ENCODE measurements around the gene PCDHGA9. TPM values are rescaled to one million over a fixed set of nuclear protein-coding genes. Genes with fewer than 3 reads are reported as not detected.

PCDHGA9 gene
- total and polyA plus RNA-seq, 9 of the 15 experiments (the other 6 are each of a cell fraction or from before 2014, with no cell fraction given): 0.03 to 0.18 (median 0.11) TPM; not detected in 2

DNA sequence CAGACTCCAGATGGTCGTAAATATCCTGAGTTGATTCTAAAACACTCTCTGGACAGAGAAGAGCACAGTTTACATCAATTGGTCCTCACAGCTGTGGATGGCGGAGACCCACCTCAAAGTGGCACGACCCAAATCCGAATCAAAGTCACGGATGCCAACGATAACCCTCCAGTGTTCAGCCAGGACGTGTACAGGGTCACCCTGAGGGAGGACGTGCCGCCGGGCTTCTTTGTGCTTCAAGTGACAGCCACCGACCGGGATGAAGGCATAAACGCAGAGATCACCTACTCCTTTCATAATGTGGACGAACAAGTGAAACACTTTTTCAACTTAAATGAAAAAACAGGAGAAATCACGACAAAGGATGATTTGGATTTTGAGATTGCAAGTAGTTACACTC lies 41.9 kb upstream of the PCDHGA9 start:
- DNase-seq (ENCODE audit: extremely low read depth in 1 of 4, low spot score in 3 of 4) (no peak), FAIRE-seq (no peak), ATAC-seq (no peak)
- no peak overlapping the region for H3K9ac ChIP-seq (ENCODE audit: insufficient read depth in 1 of 2, low read depth in 2 of 2, low read length in 2 of 2)
- CTCF ChIA-PET (ENCODE audit: low intra/inter-chr PET ratio): interaction anchor here (0.7 to 2.3 kb wide), 3 partner anchors 197 to 254 kb away, joined by 3 to 12 read pairs (median 4); no protein-coding TSS in a partner anchor
- H3K4me2 ChIP-seq (ENCODE audit: insufficient read depth, low read length): no peak overlapping the region
- in situ Hi-C loops (cut with MboI): no loop called here
- no TSS peak for BruUV-seq (replicated peaks)
- no peaks in the 10 kb centered on the region for H4K20me1 ChIP-seq (replicated peaks; ENCODE audit: control insufficient read depth, insufficient read depth, low read length)
- peaks cover 2 to 12% of the 10 kb centered on the region in 2 experiments; a peak in 3 of 5 replicates for H3K4me1 ChIP-seq (replicated peaks in 1 of 2; ENCODE audit: control insufficient read depth in 2 of 2, insufficient read depth in 2 of 2, low read length in 2 of 2)
- H3K79me2 ChIP-seq (ENCODE audit: control insufficient read depth, insufficient read depth, low read length): no peaks in the 10 kb centered on the region
- no peaks in the 10 kb centered on the region for H3K36me3 ChIP-seq (ENCODE audit: control insufficient read depth, insufficient read depth, low read length)
- no peak overlapping the region for H3K27ac ChIP-seq (ENCODE audit: extremely low read depth, low read depth, low read length)
- intact Hi-C loops (cut with micrococcal nuclease): no loop called here
- H3K4me3 ChIP-seq: no peak overlapping the region
- POLR2A ChIA-PET: no interaction called here
- H3K27me3 ChIP-seq (ENCODE audit: control insufficient read depth in 2 of 2, insufficient read depth in 2 of 2, low read length in 2 of 2): peaks cover 6 to 35% of the 10 kb centered on the region in 2 experiments; a peak in 4 of 5 replicates
- no peaks in the 10 kb centered on the region; the same call in 1 of the 2 replicates for H3K9me3 ChIP-seq (replicated peaks; ENCODE audit: control insufficient read depth, insufficient read depth, low read depth, low read length)
- 2% methylated on average over 15 of the region's 15 CpGs for WGBS (ENCODE audit: insufficient coverage, low coverage, missing lambda C conversion rate)
- no peaks in the 10 kb centered on the region for H3K9me1 ChIP-seq (ENCODE audit: control insufficient read depth, insufficient read depth, low read length)
- 0 out of 2 replicates have a peak overlapping the region, but pooled peaks have one; percentile 27 for H2AFZ ChIP-seq (ENCODE audit: low read depth, low read length)
- TF ChIP-seq CHD7 (IDR thresholded peaks at IDR 0.05; ENCODE audit: low read depth, low read length): no peak
- TF ChIP-seq, protein P1, sequence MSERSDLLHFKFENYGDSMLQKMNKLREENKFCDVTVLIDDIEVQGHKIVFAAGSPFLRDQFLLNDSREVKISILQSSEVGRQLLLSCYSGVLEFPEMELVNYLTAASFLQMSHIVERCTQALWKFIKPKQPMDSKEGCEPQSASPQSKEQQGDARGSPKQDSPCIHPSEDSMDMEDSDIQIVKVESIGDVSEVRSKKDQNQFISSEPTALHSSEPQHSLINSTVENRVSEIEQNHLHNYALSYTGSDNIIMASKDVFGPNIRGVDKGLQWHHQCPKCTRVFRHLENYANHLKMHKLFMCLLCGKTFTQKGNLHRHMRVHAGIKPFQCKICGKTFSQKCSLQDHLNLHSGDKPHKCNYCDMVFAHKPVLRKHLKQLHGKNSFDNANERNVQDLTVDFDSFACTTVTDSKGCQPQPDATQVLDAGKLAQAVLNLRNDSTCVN (CRISPR knock-in tag; IDR thresholded peaks at IDR 0.05): no peak
- no peak for TF ChIP-seq CBX2 (IDR thresholded peaks at IDR 0.05; ENCODE audit: insufficient read depth, low read length, poor library complexity, severe bottlenecking)
- no peak for TF ChIP-seq ZNF232 (CRISPR knock-in tag; IDR thresholded peaks at IDR 0.05)
- no peak for TF ChIP-seq RBM34 (IDR thresholded peaks at IDR 0.05; ENCODE audit: borderline replicate concordance, insufficient read depth, low read length)
- TF ChIP-seq ZNF217 (CRISPR knock-in tag; IDR thresholded peaks at IDR 0.05): no peak
- TF ChIP-seq FOXP1 (CRISPR knock-in tag; IDR thresholded peaks at IDR 0.05): no peak
- TF ChIP-seq FOXA3 (CRISPR knock-in tag; conservative IDR thresholded peaks at IDR 0.05 in 1 of 2, IDR thresholded peaks at IDR 0.05 in 1 of 2): no peak
- no peak for TF ChIP-seq CHD4 (IDR thresholded peaks at IDR 0.05; ENCODE audit: insufficient read depth, insufficient replicate concordance, low read depth, low read length, poor library complexity, severe bottlenecking)
